ENCODE data around the gene SRSF4. TPM values are rescaled to one million over a fixed set of nuclear protein-coding genes. Genes with fewer than 3 reads are reported as not detected.
A peak's percentile ranks its signal among the peaks of the same experiment; 100 is the strongest.

Gene SRSF4
- total and polyA plus RNA-seq, 3 experiments from 2014 or later = 112 to 119 (median 115) TPM

DNA sequence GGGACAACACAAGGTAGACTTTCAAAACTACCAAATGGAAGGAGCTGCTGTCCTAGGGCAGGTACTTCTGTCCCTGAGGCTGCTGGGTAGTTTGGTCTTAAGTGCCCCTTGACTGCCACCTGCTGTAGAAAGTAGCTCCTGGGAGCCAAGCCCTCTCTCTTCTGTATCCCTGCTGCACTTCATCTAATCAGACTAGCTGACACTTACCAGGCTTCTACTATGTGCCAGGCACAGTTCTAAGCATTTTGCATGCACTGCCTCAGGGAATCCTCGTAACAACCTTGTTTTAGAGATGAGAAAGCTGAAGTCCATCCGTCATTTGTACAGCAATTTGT lies 15.9 kb upstream of the SRSF4 start:
- peak in 2 of 5 donors; percentile 23 to 46 for DNase-seq
- H3K4me3 Mint-ChIP-seq = no peak overlapping the region
- H3K4me1 Mint-ChIP-seq = peaks cover 0 to under 1% (median under 1%) of the 10 kb centered on the region in 3 donors
- H3K9me3 ChIP-seq (ENCODE audit: low read length) = no peaks in the 10 kb centered on the region
- CTCF ChIA-PET = interaction anchor here (0.7 to 4.4 kb wide), 9 partner anchors 9 to 413 kb away, joined by 3 to 26 read pairs (median 4); partner anchors contain the start of gene SRSF4
- no peak overlapping the region for H3K27ac Mint-ChIP-seq
- no peak overlapping the region for H3K4me3 ChIP-seq (ENCODE audit: low read length)
- POLR2A ChIA-PET = no interaction called here
- no peaks in the 10 kb centered on the region for H3K27me3 Mint-ChIP-seq
- H3K9me3 Mint-ChIP-seq = no peaks in the 10 kb centered on the region
- peaks cover 18% of the 10 kb centered on the region for H3K36me3 ChIP-seq (ENCODE audit: insufficient read depth, low read length)
- H3K27ac ChIP-seq (ENCODE audit: low read depth, low read length) = no peak overlapping the region
- H3K36me3 Mint-ChIP-seq = peaks cover 3 to 53% (median 5%) of the 10 kb centered on the region in 3 donors
- no peaks in the 10 kb centered on the region for H3K27me3 ChIP-seq (ENCODE audit: insufficient read depth, low read length, poor library complexity, severe bottlenecking)
- no peaks in the 10 kb centered on the region for H3K4me1 ChIP-seq (ENCODE audit: insufficient read depth, low read length)

- H3K4me1 Mint-ChIP-seq = no peaks in the 10 kb centered on the region
- ChIA-PET CTCF (interaction anchor here (0.7 to 4.4 kb wide), 10 partner anchors 9 to 412 kb away, joined by 3 to 26 read pairs (median 4); partner anchors contain the start of gene SRSF4), POLR2A (no interaction called here)
- DNase-seq = peak in 1 of 5 donors; percentile 8
- Histone ChIP-seq H3K36me3 (ENCODE audit: insufficient read depth, low read length) (peaks cover 18% of the 10 kb centered on the region), H3K27ac (ENCODE audit: low read depth, low read length) (no peak overlapping the region), H3K9me3 (ENCODE audit: low read length) (no peaks in the 10 kb centered on the region), H3K4me1 (ENCODE audit: insufficient read depth, low read length) (no peaks in the 10 kb centered on the region), H3K27me3 (ENCODE audit: insufficient read depth, low read length, poor library complexity, severe bottlenecking) (no peaks in the 10 kb centered on the region), H3K4me3 (ENCODE audit: low read length) (no peak overlapping the region)
- no peaks in the 10 kb centered on the region for H3K9me3 Mint-ChIP-seq
- H3K4me3 Mint-ChIP-seq = no peak overlapping the region
- no peaks in the 10 kb centered on the region for H3K27me3 Mint-ChIP-seq
- H3K36me3 Mint-ChIP-seq = peaks cover 3 to 53% (median 5%) of the 10 kb centered on the region in 3 donors
- H3K27ac Mint-ChIP-seq = peak overlapping the region in 2 of 8 donors; percentile 47 to 74
Observed at GRCh38 chr1:29196863-29197589, 15.3 kb upstream of the SRSF4 start.

DNA sequence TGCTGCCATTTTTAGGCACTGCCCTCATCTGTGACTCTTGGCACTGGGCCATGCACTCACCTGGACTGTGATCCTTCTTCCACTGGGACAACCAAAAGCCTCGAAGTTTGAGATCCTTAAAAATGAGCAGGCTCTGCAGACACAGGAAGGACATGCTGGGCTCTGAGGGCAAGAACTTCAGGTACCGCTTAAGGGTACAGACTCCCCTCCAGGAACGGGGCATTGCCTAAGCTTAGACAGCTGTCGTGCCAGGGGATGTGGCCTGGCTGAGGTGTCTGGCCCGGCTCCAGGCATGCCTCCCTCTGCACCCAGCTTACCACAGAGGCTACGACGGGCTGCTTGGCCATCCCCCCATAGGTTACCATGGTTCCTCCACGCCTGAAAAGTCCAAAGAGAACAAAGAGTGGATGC lies 14.2 kb upstream of the SRSF4 start:
- Mint-ChIP-seq H3K4me1 (no peaks in the 10 kb centered on the region), H3K27ac (no peak overlapping the region), H3K4me3 (no peak overlapping the region), H3K36me3 (peaks cover 2 to 45% (median 7%) of the 10 kb centered on the region in 3 donors), H3K9me3 (no peaks in the 10 kb centered on the region), H3K27me3 (no peaks in the 10 kb centered on the region)
- DNase-seq = peak in 1 of 5 donors; percentile 16
- Histone ChIP-seq H3K4me1 (ENCODE audit: insufficient read depth, low read length) (no peaks in the 10 kb centered on the region), H3K9me3 (ENCODE audit: low read length) (no peaks in the 10 kb centered on the region), H3K4me3 (ENCODE audit: low read length) (no peak overlapping the region), H3K27ac (ENCODE audit: low read depth, low read length) (no peak overlapping the region), H3K27me3 (ENCODE audit: insufficient read depth, low read length, poor library complexity, severe bottlenecking) (no peaks in the 10 kb centered on the region), H3K36me3 (ENCODE audit: insufficient read depth, low read length) (peaks cover 9% of the 10 kb centered on the region)
- CTCF ChIA-PET = interaction anchor here (4.4 kb wide), 1 partner anchor 14 kb away, joined by 26 read pairs; the partner anchor contains the start of gene SRSF4
- POLR2A ChIA-PET = no interaction called here

DNA sequence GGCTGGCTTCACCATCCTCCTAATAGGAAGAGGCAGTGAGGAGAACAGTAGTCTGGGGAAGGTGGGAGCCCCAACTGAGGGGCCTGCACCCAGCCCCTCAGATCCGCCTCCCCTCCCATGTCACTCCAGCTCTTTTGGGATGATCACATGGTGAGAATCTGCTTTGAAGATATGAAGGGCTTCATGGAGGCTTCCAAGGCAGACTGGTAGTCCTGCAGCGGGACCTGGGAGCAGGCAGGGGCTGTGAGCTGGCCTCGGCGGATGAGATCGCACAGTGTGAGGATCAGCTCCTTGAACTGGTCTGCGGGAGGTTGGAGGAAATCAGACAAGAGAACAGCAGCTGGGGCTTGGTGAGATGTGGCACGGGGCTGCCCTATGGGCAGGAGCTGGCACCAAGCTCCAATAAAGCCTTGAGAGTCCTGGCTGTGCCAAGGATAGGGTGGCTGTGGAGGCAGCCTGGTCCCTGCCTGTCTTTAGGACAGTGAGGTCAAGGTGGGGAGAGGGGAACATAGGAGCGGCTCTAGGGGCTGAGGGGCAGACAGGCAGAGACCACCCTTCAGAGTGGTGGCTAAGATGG lies 12.3 kb upstream of the SRSF4 start:
- ChIA-PET CTCF (interaction anchor here (1.4 to 1.5 kb wide), 2 partner anchors 9 to 12 kb away, joined by 3 read pairs; partner anchors contain the start of gene SRSF4), POLR2A (no interaction called here)
- peak in 1 of 5 donors; percentile 12 for DNase-seq

DNA sequence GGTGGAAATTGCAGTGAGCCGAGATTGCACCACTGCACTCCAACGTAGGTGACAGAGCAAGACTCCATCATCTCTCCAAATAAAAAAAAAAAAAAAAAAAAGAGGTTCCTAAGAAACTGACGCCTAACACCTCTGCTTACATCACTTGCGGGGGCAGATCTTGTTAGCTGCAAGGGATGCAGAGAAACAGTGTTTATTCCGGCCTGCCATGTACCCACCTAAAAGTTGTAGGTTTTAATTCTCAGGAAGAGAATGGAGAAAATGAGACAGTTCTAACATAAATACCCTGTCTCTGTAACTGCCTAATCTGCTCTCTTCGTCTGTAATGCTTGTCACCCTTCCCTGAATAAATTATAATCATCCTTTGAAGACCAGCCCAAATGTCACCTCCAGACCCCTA lies 9.0 kb upstream of the SRSF4 start:
- CTCF ChIA-PET = interaction anchor here (0.7 to 1.2 kb wide), 2 partner anchors 9 to 12 kb away, joined by 3 to 4 read pairs; partner anchors contain the start of gene SRSF4
- no peak for DNase-seq

More for the DNA sequence above, 12.3 kb upstream of the SRSF4 start:
- Mint-ChIP-seq H3K36me3 (peaks cover 3 to 33% (median 9%) of the 10 kb centered on the region in 3 donors), H3K27ac (peak overlapping the region in 1 of 8 donors; percentile 61), H3K27me3 (no peaks in the 10 kb centered on the region), H3K4me3 (no peak overlapping the region), H3K4me1 (no peaks in the 10 kb centered on the region), H3K9me3 (no peaks in the 10 kb centered on the region)
- Histone ChIP-seq H3K36me3 (ENCODE audit: insufficient read depth, low read length) (no peaks in the 10 kb centered on the region), H3K27ac (ENCODE audit: low read depth, low read length) (no peak overlapping the region), H3K27me3 (ENCODE audit: insufficient read depth, low read length, poor library complexity, severe bottlenecking) (no peaks in the 10 kb centered on the region), H3K4me3 (ENCODE audit: low read length) (no peak overlapping the region), H3K4me1 (ENCODE audit: insufficient read depth, low read length) (no peaks in the 10 kb centered on the region), H3K9me3 (ENCODE audit: low read length) (no peaks in the 10 kb centered on the region)

GRCh38 chr1:29186707-29187106 lies 5.0 kb upstream of the SRSF4 start:
- POLR2A ChIA-PET = no interaction called here

More for the DNA sequence above, 9.0 kb upstream of the SRSF4 start:
- no peak overlapping the region for H3K27ac ChIP-seq (ENCODE audit: low read depth, low read length)
- Mint-ChIP-seq H3K9me3 (no peaks in the 10 kb centered on the region), H3K4me1 (no peaks in the 10 kb centered on the region), H3K27ac (peak overlapping the region in 1 of 8 donors; percentile 14), H3K4me3 (no peak overlapping the region), H3K27me3 (no peaks in the 10 kb centered on the region), H3K36me3 (peaks cover 2 to 20% (median 9%) of the 10 kb centered on the region in 3 donors)
- H3K36me3 ChIP-seq (ENCODE audit: insufficient read depth, low read length) = no peaks in the 10 kb centered on the region
- H3K27me3 ChIP-seq (ENCODE audit: insufficient read depth, low read length, poor library complexity, severe bottlenecking) = no peaks in the 10 kb centered on the region
- POLR2A ChIA-PET = no interaction called here
- H3K4me1 ChIP-seq (ENCODE audit: insufficient read depth, low read length) = no peaks in the 10 kb centered on the region
- no peak overlapping the region for H3K4me3 ChIP-seq (ENCODE audit: low read length)
- no peaks in the 10 kb centered on the region for H3K9me3 ChIP-seq (ENCODE audit: low read length)

DNA sequence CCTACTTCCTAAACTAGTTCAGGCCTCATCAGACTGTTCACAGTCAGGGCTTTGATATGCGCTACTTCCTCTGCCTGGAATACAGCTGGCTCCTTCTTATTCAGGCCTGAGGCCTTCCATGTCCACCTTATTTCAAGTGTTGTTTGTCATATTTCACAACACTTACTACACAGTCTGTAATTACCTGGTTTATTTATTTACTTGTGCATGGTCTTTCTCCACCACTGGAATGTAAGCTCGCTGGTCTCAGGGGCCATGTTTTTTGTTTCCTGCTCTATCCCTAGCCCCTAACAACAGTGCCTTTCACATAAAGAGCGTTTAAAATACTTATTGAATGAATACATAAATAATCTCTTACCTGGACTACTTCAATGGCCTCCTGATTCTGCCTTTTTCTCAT lies 4.6 kb upstream of the SRSF4 start:
- H3K4me3 Mint-ChIP-seq = peak overlapping the region in 1 of 7 donors; percentile 32

More at GRCh38 chr1:29186707-29187106, 5.0 kb upstream of the SRSF4 start:
- peaks cover 4% of the 10 kb centered on the region for H3K4me1 ChIP-seq (ENCODE audit: insufficient read depth, low read length)
- no peak for DNase-seq
- no peaks in the 10 kb centered on the region for H3K27me3 ChIP-seq (ENCODE audit: insufficient read depth, low read length, poor library complexity, severe bottlenecking)
- no peak overlapping the region for H3K27ac ChIP-seq (ENCODE audit: low read depth, low read length)
- Mint-ChIP-seq H3K36me3 (peaks cover 2 to 4% (median 2%) of the 10 kb centered on the region in 3 donors), H3K27me3 (no peaks in the 10 kb centered on the region), H3K4me3 (peak overlapping the region in 1 of 7 donors; percentile 52), H3K27ac (peak overlapping the region in 1 of 8 donors; percentile 85), H3K9me3 (no peaks in the 10 kb centered on the region), H3K4me1 (peaks cover 4 to 14% (median 13%) of the 10 kb centered on the region in 3 donors)
- H3K4me3 ChIP-seq (ENCODE audit: low read length) = no peak overlapping the region
- H3K36me3 ChIP-seq (ENCODE audit: insufficient read depth, low read length) = no peaks in the 10 kb centered on the region
- H3K9me3 ChIP-seq (ENCODE audit: low read length) = no peaks in the 10 kb centered on the region
- CTCF ChIA-PET = interaction anchor here (1.5 kb wide), 1 partner anchor 153 kb away, joined by 3 read pairs; no protein-coding TSS in a partner anchor

More for the DNA sequence above, 4.6 kb upstream of the SRSF4 start:
- H3K4me3 ChIP-seq (ENCODE audit: low read length) = no peak overlapping the region
- peaks cover 4% of the 10 kb centered on the region for H3K4me1 ChIP-seq (ENCODE audit: insufficient read depth, low read length)
- Mint-ChIP-seq H3K36me3 (peaks cover 2 to 4% (median 4%) of the 10 kb centered on the region in 3 donors), H3K9me3 (no peaks in the 10 kb centered on the region), H3K27me3 (no peaks in the 10 kb centered on the region), H3K4me1 (peaks cover 4 to 14% (median 13%) of the 10 kb centered on the region in 3 donors), H3K27ac (peak overlapping the region in 2 of 8 donors; percentile 45 to 85)
- no peak overlapping the region for H3K27ac ChIP-seq (ENCODE audit: low read depth, low read length)
- no peaks in the 10 kb centered on the region for H3K9me3 ChIP-seq (ENCODE audit: low read length)
- no peaks in the 10 kb centered on the region for H3K36me3 ChIP-seq (ENCODE audit: insufficient read depth, low read length)
- ChIA-PET POLR2A (no interaction called here), CTCF (interaction anchor here (1.5 kb wide), 1 partner anchor 153 kb away, joined by 3 read pairs; no protein-coding TSS in a partner anchor)
- no peak for DNase-seq
- no peaks in the 10 kb centered on the region for H3K27me3 ChIP-seq (ENCODE audit: insufficient read depth, low read length, poor library complexity, severe bottlenecking)

Measured in CD8-positive, alpha-beta memory T cell (primary cell).